GM21447 (cell line): Measurements from ENCODE around the gene SLC9A3.
"Not testable (repeated sequence)": the region's sequence is repeated elsewhere in the genome, so short reads cannot be mapped to it uniquely, and the experiment has no call there.

Experiments
- ATAC-seq: cut with Tn5 transposase; IDR thresholded peaks from one replicate; pipeline ENCODE4 v1.9.1; 2021; ENCODE audit not compliant: unreplicated experiment

SLC9A3 gene

DNA sequence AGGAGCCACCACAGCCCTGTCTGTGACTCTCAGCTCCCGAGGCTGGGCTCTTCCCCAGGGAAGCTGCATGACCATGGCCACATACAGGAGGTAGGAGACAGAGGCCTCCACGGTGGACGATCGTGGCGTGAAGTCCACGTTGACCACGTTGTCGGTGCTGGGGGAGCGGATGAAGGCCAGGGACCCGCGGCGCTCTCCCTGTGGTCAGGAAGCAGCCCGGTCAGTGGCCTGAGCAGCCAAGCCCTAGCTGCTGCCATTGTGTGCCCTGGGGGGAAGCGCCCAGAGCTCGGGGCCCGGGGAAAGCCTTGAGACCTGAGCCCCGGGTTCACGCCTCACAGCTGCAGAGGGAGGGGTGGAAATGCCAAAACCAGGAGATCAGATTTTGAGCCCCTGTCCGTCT is 47.0 kb downstream of the SLC9A3 start:
- ATAC-seq: no peak

DNA sequence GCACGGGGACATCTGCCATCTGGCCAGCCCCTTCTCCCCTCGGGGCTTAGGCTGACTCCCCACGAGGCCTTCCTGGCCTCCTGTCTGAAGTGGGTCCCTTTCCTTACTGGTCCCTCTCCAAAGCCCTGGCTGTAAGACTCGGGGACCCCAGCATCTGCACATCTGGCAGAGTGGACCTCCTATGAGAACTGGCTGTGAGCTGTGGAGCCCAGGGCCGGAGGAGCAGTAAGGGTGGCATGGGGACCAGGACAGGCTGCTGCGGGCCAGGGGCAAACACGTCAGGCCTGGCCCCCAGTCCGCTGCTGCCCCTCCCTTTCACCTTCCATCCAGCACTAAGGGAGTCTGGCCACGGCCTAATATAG is 47.5 kb downstream of the SLC9A3 start:
- no peak for ATAC-seq

- no peak for ATAC-seq
These were observed 48.0 kb downstream of the SLC9A3 start for GRCh38 chr5:476102-476813.

DNA sequence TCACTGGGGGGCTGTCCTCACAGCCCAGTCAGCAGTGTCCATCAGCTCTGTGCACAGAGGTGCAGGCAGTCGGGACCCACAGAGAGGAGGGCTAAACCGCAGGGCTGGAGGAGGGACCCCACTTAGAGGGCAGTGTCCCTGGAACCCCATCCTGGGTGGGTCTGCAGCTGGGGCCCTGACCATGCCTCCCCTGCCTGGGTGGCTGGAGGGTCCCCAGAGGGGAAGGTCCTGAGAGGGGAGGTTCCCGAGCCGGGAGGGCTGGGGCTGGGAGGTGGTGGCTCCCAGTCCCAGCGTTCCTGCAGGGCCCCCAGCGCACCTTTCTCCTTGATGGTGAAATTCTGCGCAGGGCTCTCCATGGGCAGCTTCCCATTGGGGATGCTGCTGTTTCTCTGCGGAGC is 48.5 kb downstream of the SLC9A3 start:
- no peak for ATAC-seq

- ATAC-seq: no peak
These were observed 49.2 kb downstream of the SLC9A3 start for GRCh38 chr5:474840-475661.

DNA sequence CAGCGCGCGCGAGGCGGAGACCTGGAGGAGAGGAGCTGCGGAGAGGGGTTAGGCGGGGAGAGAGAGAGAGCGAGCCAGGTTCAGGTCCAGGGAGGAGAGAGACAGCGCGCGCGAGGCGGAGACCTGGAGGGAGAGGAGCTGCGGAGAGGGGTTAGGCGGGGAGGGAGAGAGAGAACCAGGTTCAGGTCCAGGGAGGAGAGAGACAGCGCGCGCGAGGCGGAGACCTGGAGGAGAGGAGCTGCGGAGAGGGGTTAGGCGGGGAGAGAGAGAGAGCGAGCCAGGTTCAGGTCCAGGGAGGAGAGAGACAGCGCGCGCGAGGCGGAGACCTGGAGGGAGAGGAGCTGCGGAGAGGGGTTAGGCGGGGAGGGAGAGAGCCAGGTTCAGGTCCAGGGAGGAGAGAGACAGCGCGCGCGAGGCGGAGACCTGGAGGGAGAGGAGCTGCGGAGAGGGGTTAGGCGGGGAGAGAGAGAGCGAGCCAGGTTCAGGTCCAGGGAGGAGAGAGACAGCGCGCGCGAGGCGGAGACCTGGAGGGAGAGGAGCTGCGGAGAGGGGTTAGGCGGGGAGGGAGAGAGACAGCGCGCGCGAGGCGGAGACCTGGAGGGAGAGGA is 49.9 kb downstream of the SLC9A3 start:
- not testable (repeated sequence) for ATAC-seq

DNA sequence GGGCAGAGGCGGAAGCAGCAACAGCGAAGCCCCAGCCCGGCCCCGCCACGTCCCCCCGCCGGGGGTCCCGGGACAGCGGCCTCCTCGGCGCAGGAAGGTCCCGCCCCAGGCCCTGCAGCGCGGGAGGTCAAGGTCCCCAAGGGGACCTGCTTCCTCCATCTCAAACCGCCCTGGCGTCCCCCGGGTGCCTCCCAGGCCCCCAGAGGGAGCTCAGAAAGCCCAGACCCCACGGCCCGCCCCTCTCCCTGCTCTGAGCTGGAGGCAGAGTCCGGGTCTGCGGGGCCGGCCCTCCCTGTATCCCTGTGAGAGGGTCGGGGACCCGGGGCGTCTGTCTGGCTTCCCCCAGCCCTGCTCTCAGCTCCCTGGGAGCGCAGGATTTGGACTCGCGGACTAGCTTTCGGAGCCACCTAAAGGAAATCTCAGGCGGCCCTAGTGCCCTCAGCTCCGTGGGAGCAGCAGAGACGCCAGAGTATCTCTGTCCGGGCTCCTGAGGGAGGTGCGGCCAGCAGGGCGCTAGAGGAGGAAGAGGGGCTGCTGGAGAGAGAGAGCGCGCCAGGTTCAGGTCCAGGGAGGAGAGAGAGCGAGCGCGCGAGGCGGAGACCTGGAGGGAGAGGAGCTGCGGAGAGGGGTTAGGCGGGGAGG is 50.6 kb downstream of the SLC9A3 start:
- peak; percentile 21 for ATAC-seq

DNA sequence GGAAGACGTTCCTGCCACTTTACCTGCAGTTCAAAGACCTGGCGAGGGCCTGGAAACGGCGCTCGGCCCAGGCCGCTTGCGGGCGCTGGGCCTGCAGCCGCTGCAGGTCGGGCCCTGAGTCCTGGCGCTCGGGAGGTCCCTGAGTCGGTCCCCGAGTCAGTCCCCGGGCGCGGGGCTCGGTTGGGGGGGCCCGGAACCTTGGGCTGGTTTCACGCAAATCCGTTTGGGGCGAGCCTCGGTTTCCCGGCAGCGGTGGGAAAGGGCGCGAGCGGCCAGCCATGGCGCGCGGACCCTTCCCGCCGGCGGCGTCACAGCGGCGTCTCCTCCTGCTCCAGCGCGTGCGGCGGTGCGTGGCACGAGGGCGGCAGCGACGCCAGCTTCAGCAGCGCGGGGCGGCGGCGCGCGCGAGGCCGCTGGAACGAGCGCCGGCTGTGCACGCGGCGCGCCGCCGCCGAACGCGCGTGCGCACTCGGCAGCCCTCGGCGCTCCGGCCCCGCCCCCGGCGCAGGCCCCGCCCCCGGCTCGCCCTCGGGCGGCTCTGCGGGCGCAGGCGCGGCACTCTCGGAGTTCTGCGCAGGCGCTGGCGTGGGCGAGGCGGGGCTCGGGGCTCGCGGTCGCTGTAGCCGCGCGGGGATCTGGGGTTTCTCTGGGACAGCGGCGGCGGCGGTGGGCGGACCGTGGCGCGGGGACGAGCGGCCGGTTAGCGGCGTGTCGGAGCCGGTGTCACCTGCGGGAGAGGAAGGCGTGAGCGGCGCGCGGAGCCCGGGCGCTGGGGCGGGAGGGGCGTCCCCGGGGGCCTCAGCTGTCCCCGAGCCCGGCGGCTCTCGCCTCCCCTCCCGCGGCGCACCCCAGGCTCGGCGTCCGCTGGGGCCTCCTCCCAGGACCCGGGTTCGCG is 51.3 kb downstream of the SLC9A3 start:
- peak; percentile 60 for ATAC-seq

DNA sequence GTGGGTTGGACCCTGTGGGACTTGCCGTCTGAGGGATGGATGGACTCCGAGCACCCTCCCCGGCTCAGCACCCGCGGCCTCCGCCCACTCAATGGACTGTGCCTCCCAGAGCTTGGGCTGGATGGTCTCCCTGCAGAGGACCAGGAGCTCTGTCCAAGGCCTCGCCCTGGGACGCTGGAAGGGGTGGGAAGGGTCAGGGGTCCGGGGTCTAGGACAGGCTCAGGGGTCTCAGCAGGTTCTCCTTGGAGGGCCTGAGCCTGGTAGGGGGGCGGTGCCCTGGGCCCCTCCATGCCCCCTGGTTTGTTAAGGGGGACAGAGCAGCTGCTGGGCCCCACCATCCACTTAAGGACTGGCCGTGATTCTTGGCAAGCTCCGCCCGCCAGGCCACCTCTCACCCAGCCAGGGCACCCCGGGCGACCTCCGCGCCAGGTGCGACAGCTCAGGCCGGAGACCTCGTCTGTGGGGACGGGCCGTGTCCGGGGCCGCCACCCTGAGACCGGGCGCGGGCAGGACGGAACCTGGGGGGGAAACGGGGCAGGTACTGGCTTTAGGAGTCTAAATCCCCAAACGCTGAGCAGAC is 52.1 kb downstream of the SLC9A3 start:
- peak; percentile 26 for ATAC-seq

DNA sequence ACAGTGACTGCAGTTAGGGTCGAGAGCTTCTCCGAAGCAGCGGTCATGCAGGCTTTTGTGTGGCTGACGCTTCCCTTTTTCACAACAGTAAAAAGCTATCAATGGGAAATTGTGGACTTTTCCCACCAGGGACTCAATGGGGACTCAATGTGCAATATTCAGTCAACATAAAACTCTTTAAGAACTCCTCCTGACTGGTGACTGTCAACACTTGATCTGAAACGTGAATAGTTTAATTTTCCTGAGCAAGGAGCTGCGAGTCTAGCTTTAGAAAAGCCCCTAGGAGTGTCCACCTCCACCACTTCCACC is 52.5 kb downstream of the SLC9A3 start:
- ATAC-seq: no peak

GRCh38 chr5:470961-471749 is 53.1 kb downstream of the SLC9A3 start:
- no peak for ATAC-seq

- no peak for ATAC-seq
These were observed 54.3 kb downstream of the SLC9A3 start for GRCh38 chr5:469752-470483.

- no peak for ATAC-seq
These were observed 55.8 kb downstream of the SLC9A3 start for GRCh38 chr5:468401-468800.

DNA sequence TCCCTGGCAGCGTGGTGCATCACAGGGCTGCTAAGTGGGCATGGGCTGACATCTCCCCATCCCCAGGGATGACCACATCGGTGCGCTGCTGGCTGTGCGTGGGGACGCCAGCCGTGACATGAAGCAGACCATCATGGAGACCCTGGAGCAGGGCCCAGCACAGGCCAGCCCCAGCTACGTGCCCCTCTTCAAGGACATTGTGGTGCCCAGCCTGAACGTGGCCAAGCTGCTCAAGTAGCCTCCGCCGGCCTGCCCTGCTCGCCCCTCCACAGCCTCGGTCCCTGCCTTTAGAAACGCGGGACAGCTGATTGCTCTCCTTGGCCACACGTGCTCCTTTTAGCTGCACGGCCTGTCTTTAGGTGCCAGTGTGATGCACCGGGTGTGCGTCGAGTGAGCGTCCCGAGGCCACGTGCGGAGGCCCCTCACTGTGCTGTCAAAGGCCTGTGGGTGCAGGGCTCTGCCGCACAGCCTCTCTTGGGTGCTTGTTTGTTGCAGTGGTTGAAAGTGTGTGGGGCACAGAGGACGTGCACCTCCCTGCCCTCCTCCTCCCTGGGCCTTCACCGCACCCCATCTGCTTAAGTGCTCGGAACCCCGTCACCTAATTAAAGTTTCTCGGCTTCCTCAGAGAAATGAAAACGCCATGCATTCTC is 57.5 kb downstream of the SLC9A3 start:
- no peak for ATAC-seq

DNA sequence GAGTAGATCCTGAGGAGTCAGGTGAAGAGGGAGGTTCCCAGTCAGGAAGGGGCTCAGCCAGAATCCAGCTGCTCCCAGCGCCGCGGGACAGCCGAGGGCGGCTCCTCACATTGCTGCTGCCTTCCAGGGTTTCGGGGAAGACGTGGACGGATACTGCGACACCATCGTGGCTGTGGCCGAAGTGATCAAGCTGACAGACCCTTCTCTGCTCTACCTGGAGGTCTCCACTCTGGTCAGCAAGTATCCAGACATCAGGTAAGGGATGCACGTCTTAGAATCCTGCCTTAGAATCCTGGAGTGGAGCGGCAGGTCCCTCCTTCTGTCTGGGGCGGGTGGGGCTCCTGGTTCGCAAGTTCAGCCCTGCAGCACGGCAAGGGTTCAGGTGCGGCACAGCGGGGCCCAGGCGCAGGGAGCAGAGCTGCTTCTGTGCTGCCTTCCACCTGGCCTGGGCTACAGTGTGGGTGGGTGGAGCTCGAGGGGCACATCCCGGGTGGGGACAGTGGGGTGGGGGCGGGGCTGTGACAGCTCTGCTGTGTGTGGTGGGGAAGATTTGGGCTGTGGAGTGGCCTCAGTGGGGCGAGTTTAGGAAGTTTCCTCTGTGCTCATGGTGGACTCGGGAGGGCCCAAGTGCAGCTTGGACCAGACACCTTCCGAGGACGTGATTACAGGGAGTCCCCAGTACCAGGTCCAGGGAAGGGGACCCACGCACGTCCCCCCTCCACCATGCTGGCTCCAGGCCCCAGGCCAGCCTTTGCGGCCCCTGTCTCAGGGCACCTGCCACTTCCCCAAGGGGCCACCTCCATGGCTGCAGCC is 58.5 kb downstream of the SLC9A3 start:
- ATAC-seq: no peak

DNA sequence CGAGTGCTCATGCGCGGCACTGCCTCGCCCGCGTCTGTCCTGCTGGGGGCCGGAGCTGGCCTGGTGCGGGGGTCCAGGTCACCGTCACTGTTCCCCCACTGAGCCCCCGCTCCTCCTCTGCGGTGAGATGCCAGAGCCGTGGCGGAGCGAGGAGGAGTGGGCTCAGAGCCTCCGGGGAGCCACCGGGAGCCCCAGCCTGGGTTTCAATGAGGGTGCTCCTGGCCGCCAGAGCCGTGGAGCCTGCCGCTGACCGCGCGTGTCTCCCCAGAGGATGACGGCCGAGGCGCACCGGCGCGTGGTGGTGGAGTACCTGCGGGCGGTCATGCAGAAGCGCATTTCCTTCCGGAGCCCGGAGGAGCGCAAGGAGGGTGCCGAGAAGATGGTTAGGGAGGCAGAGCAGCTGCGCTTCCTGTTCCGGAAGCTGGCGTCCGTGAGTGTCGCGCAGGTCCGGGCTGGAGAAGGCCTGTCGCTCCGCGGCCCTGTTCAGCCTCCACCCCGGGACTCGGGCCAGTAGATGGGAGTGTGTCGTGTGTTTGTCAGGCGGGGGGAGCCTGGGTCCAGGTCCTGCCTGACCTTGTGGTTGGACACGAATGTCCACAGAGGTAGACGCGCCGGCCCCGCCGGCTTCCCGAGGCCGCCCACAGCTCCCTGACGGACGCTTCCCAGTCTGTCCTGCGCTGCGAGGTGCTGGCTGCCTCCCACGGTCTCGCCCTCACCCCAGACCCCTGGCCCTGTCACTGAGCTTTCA is 59.2 kb downstream of the SLC9A3 start:
- no peak for ATAC-seq

DNA sequence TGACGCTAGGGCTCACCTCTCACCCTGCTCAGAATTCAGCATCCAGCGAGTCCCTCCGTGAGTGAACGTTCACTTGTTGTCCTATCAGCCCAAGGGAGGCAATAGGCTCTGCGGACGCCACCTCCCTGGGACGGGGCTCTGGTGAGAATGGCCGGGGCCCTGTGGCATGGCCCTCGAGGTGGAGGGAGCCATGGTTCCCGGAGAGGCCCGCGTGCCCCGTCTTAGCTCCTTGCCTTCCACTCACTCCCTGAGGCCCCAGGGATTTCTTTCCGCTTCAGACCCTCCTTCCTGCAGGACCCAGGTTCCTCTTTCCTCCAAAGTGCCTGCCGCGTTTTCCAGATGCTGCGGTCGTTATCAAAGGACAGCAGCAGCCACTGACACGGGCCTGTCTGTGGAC is 59.8 kb downstream of the SLC9A3 start:
- ATAC-seq: no peak
